AML-193 (cell line): Measurements from ENCODE around the gene SEMA4C.
A peak's percentile ranks its signal among the peaks of the same experiment; 100 is the strongest.

Experiments
- DNase-seq, 2 experiments: peaks; one replicate each; lab custom pipeline; 2025; lab: John Stamatoyannopoulos, UW

The SEMA4C gene

GRCh38 chr2:96869822-96870625 is at the start of gene SEMA4C:
Gene SEMA4C (minus strand): TSS chr2:96870080. CDS start chr2:96867886, 2,194 bp downstream.
- no peak for DNase-seq

- DNase-seq, result no peak
Observed at GRCh38 chr2:96918754-96919550, 49.1 kb upstream of the SEMA4C start.

GRCh38 chr2:96918092-96918753 is 48.3 kb upstream of the SEMA4C start:
- no peak for DNase-seq

GRCh38 chr2:96916646-96917543 is 47.0 kb upstream of the SEMA4C start:
- no peak for DNase-seq

- DNase-seq, result no peak
Observed at GRCh38 chr2:96916156-96916630, 46.3 kb upstream of the SEMA4C start.

- DNase-seq, result no peak
Observed at GRCh38 chr2:96914332-96914731, 44.5 kb upstream of the SEMA4C start.

GRCh38 chr2:96913398-96914202 is 43.7 kb upstream of the SEMA4C start:
- DNase-seq, result peak; percentile 70 to 72

- DNase-seq, result no peak
Observed at GRCh38 chr2:96913117-96913397, 43.2 kb upstream of the SEMA4C start.

- DNase-seq, result no peak
Observed at GRCh38 chr2:96912346-96913116, 42.7 kb upstream of the SEMA4C start.

- DNase-seq, result no peak
Observed at GRCh38 chr2:96909611-96910021, 39.7 kb upstream of the SEMA4C start.

- no peak for DNase-seq
Observed at GRCh38 chr2:96907115-96908041, 37.5 kb upstream of the SEMA4C start.

- DNase-seq, result no peak
Observed at GRCh38 chr2:96906729-96907114, 36.8 kb upstream of the SEMA4C start.

GRCh38 chr2:96903815-96904214 is 33.9 kb upstream of the SEMA4C start:
- DNase-seq, result no peak

GRCh38 chr2:96903318-96903717 is 33.4 kb upstream of the SEMA4C start:
- DNase-seq, result no peak

GRCh38 chr2:96900237-96900636 is 30.4 kb upstream of the SEMA4C start:
- no peak for DNase-seq

GRCh38 chr2:96899413-96899741 is 29.5 kb upstream of the SEMA4C start:
- no peak for DNase-seq

GRCh38 chr2:96898641-96899412 is 28.9 kb upstream of the SEMA4C start:
- DNase-seq, result no peak

- no peak for DNase-seq
Observed at GRCh38 chr2:96898135-96898505, 28.2 kb upstream of the SEMA4C start.
